Measurements from ENCODE around the gene KCND2. TPM values are rescaled to one million over a fixed set of nuclear protein-coding genes. Genes with fewer than 3 reads are reported as not detected.
"Not testable (repeated sequence)": the region's sequence is repeated elsewhere in the genome, so short reads cannot be mapped to it uniquely, and the experiment has no call there.

The KCND2 gene
- total RNA-seq, 1 experiment from 2014 or later: not detected

DNA sequence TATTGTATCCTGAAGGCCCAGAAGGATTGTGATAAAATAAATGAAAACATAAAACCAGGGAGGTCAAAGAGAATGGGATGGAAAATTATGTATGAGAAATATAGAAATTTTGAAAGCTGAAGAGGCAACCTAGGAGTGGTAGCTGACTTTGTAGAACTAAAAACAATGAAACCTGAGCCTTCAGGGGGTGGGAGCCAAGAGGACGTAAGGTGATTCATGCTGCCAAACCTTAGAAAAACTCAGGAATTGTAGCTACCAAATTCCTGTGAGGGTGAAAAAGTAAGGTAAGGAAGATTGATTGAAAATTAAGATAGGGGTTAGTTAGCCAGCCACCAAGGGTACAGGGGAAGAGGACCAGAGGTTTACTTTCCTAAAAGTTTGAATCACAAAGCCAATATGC, 213.2 kb downstream of the KCND2 start:
- peak; percentile 20 for DNase-seq (ENCODE audit: low read depth)

DNA sequence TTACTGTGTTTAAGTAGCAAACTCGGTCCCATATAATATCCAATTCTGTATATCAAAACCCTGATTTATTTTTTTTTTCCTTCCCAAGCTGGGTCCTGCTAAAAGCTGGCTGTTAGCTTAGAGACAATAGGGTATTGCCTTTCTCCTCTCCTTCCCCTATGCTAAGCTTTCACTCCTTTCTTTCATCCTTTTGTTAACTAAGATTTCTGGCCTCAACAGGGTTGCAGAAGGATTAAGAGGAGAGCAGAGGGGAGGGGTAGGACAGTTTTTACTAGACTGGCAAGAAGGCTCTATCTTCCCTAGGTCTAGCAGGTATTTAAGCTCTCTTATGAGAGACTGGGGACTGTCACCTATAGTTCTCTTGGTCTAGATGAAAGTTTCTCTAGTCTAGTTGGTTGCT, 229.2 kb downstream of the KCND2 start:
- no peak for DNase-seq (ENCODE audit: low read depth)

DNA sequence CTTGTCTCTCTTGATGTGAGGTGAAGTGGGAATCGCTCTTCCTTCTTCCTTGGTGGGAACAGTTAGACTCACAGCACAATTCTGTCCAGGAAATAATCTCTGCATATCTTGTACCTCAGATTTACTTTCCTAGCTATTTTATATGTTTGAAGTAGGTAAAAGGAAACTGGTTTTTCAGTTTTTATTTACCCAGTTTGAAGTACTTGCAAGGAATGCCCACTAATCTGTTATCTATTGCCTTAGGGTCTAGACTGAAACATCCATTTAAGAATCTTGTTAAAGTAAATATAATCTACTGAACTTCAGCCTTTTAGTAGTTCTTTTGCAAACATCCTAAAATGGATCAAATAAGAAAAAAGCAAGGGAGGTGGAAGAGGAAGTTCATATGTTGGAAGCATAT, 229.8 kb downstream of the KCND2 start:
- DNase-seq (ENCODE audit: low read depth): no peak

DNA sequence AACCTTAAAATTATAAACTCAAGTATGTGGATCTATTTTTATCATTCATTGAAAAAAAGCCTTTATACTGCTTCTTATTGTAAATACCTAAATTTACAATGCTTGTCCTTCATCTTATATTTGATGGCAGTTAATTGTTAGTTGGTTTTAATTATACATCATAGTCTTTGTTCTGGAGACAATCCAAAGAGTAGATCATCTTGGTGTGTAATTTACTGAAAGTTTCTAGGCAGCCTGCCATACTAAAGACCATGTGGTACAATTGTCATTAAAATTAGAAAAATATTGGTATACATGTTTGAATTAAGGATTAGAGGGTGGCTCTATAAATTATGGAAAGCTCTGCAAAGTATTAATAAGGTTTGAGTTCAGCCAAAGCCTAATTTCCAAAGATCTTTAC, 231.4 kb downstream of the KCND2 start:
- DNase-seq (ENCODE audit: low read depth): no peak

DNA sequence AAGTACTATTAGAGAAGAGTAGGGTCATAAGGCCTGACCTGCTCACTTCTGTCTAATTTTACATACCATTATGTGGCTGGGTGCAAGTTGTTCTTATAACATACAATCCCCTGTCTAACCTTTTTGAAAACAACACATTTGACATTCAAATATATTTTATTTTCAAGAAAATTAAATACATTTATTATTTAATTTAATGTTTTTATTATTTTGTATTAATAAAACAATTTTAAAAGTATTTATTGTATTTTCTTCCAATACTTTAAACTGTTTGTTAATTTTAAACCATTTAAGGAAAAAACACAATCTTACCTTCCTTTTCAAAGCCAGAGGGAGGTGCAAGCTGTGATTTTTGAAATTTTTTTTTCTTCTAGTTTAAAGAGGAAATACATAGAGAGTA, 232.8 kb downstream of the KCND2 start:
- DNase-seq (ENCODE audit: low read depth): no peak

DNA sequence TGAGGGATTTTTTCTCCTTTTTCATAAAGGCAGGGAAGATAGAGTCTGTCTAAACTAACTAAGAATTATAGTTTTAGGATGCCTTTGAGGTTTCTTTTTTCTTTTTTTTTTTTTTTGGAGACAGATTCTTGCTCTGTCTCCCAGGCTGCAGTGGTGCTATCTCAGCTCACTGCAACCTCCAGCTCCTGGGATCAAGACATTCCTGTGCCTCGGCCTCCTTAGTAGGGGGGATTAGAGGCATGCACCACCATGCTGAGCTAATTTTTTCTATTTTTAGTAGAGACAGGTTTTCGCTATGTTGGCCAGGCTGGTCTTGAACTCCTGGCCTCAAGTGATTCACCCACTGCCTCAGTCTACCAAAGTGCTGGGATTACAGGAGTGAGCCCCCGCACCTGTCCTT, 239.7 kb downstream of the KCND2 start:
- DNase-seq (ENCODE audit: low read depth): no peak

DNA sequence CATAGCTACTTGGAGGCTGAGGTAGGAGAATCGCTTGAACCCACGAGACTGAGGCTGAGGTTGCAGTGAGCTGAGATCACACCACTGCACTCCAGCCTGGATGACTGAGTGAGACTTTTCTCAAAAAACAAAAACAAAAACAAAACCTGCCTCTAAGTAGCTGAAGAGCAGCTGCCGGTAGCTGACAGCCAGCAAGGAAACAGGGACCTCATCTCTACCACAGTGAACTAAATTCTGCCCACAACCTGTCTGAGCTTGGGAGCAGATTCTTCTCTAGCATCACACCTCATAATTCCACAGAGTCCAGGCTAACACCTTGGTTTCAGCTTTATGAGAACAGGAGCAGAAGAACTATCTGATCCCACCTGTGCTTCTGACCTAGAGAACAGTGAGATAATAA, 246.2 kb downstream of the KCND2 start:
- no peak for DNase-seq (ENCODE audit: low read depth)

DNA sequence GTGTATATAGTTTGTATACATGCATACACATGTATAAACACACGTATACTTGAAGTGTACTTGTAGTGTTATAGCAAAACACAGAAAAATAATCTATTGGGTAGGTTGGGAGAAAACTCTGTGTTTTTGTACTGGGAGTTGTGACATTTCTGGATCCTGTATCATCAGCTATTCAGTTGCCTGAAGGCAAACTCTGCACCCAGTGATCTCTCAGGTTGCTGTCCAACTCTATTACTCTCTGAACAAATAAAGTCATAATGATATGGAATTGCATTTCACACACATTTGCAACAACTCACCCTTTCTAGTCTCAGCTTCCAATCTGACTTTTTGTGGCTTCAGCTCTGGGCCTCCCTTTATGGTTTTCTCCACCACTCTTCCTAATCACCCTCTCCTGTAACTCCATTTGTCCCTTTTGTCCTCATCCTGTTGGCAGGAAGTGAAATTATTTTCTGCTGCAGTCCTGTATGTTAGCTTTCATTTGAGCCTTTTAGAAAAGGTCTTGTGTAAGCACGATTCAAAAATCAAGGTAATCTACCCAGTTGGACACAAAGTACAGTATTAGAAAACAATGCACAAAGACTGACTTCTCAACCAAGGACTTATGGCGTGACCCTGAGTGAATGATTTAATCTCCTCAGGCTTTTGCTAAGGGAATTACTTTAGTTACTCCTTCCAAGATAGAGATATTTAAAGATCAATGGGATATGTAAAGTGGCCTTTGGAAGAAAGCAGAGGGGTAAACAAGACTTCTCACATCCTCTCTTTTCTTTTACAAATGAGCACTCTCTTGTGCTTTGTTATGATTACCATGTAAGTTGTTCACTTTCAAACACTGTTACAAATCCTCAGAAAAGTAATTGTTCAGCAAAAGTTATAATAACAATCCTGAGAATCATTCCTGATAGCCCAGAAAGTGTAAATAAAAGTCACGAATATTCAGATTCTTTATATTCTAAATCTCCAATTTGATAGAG, 249.1 kb downstream of the KCND2 start:
- DNase-seq (ENCODE audit: low read depth): no peak

DNA sequence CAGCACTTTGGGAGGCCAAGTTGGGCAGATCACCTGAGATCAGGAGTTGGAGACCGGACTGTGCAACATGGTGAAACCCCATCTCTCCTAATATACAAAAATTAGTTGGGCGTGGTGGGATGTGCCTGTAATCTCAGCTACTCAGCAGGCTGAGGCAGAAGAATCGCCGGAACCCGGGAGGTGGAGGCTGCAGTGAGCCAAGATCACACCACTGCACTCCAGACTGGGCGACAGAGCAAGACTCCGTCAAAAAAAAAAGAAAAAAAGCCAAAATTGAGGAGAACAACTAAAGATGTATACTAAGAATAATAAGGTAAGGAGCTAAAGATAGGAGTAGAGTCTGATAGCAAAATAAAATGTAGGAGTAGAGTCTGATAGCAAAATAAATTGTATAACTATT, 251.0 kb downstream of the KCND2 start:
- no peak for DNase-seq (ENCODE audit: low read depth)

DNA sequence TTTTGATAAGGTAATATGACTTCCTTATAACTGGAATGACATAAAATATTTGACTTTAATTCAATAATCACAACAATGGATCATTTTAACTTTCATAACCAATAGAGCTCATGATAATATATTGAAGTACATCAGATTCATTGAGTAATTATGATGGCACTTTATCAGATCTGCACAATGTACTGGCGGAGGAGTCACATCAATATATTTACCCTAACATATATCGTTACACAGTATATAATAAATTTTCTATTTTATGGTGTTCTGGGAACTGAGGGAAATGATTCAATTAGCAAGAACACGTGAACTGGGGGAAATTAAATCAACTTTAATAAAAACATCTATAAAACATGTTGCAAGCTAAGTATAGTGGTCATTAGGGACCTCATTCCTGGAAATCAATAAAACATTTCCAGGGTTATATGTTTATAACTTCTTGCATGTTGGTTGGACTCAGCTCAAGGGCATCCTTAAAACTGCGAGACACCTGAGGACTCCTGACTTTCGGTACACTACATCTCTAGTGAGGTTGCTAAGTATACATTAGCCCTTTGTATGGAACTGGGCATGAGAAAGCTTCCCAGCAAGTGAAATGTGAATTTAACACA, 254.0 kb downstream of the KCND2 start:
- DNase-seq (ENCODE audit: low read depth): no peak

DNA sequence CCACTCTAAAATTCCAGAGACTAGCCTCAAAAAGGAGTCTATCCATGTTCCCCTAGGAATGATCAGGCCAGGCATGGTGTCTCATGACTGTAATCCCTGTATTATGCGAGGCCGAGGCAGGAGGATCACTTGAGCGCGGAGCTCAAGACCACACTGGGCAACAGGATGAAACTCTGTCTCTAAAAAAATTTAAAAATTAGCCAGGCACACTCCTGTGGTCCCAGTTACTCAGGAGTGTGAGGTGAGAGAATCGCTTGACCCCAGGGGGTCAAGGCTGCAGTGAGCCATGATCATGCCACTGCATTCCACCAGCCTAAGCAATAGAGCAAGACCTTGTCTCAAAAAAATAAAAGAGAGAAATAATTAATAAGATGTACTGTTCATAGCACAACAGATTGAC, 256.8 kb downstream of the KCND2 start:
- no peak for DNase-seq (ENCODE audit: low read depth)

DNA sequence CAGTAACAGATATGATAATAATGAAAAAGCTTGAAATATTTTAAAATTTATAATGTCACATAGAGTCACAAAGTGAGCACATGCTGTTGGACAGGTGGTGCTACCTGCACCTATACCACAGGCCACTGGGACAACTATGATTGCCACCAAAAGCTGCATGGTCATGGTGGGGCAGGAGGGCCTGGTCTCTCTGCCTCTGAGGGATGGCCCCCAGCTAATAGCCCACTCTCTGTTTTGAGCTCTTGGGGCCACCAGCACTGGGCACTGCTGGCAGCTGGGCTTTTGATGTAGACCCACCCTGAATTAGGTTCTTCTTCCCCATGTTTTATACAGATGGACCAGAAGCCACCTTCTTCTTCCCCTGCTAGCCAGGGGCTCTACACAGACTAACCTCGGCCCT, 265.4 kb downstream of the KCND2 start:
- DNase-seq (ENCODE audit: low read depth): no peak

DNA sequence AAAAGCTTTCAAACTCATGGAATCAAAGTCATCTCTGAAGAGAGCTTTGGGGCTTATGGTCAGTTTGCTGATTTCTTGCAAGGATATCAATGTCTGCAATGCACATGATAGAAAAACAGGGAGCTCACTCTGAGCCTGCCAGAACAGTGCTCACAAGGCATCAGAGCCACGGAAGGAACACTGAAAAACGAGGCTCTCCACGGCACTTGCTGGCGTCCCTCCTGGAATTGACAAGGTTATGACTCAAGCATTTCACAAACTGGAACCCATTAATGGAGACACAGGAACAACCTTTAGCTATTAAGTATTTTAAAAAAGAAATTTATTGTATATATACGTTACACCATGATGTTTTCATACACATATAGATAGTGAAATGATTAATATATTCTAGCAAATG, 266.3 kb downstream of the KCND2 start:
- no peak for DNase-seq (ENCODE audit: low read depth)

DNA sequence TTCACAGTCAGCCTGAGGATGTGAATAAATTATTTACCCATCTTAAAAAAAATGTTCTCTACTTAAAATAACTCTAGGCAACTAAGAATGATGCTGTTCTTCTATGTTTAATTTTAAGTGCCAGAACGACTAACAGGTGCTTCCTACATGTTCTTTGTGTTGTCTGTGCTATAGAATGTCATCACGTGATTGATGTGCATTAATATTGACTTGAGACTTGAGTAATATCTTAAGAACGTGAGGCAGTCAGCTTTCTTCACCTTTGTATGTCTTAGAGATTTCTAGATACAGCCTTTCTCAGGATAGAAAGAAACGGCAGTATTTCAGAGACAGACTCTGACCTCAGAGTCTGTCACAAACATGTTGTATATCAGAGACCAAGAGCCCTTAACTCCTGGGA, 274.6 kb downstream of the KCND2 start:
- no peak for DNase-seq (ENCODE audit: low read depth)

DNA sequence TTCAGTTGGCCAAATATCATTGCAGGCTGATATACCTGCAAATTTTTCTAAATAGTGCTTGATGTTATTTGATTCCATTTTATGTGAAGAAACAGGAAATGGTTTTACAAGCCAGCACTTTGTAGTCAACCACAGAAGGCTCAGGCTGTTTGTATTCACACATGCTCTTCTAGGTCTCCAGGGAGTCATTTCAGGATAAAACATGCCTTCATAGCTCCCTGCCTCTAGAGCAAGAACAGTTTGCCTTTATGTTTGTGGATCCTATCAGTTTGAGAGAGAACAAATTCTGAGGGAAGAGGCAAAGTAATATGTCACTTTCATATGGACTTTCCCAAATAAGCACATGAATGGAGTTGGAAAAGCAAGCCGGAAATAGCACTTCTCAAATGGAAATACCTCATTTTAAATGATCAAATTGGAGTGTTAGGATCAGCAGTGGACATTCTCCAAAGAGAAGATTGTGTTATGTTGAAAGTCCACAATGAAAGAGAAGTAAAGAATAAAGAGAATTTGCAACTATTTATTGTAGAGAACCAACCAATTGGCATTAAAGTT, 277.6 kb downstream of the KCND2 start:
- DNase-seq (ENCODE audit: low read depth): peak; percentile 45

DNA sequence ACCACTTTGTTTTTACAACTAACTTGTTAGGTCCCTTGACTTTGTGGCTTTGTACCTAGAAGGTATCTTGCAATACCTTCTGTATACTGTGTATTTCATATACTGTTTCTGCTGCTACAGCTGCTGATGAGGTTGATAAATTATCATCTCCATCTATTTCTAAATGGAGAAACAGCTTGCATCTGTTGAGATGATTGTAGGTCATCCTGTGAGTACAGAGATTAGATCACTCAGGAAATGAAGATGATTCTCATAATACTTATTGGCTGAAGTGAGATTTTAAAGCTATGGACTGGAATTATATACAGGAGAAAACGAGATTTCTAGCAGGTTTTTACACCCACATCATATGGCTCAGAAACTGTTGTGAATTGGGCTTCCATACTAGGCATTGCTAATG, 280.5 kb downstream of the KCND2 start:
- DNase-seq (ENCODE audit: low read depth): no peak

DNA sequence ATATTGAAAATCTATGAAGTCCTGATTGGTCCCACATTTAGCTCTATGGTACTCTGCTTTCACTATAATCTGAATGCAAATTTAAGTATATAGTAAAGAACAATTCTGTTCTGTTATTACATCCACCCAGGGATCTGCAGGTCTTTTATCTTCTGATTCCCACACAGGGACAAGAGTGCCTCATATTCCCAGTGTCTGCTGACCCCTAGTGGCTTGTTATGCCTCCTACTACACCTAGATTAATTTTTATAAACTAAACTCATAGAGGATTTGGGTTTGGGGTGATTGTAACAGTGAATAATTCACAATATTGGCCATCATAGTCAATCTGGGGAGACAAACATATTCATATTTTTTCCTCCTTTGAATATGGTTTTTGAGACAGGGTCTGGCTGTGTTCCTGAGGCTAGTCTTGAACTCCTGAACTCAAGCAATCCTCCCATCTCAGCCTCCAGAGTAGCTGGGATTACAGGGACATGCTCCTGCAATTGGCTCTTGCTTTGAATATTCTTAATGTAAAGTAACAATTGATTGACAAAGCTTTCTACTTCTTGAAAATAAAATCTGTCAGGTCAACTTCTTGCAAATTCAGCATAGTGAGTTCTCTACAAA, 282.1 kb downstream of the KCND2 start:
- peak; percentile 70 for DNase-seq (ENCODE audit: low read depth)

DNA sequence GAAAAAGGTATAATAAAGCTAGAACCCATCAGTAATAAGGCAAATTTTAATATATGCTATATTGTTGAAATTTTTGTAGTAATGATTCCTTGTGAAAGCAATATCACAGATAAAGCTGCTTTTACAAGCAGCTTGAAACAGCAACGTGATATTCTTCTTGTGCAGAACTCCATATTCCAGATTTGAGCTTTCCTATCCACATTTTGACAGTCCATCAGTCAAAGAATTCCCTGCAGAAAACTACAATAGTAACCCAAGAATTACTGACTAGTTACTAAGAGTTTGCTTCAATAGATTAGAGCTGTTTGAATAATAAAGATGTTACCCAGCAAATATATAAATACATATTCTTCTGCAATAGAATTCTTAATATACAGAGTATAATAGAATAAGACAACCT, 291.2 kb downstream of the KCND2 start:
- DNase-seq (ENCODE audit: low read depth): no peak

DNA sequence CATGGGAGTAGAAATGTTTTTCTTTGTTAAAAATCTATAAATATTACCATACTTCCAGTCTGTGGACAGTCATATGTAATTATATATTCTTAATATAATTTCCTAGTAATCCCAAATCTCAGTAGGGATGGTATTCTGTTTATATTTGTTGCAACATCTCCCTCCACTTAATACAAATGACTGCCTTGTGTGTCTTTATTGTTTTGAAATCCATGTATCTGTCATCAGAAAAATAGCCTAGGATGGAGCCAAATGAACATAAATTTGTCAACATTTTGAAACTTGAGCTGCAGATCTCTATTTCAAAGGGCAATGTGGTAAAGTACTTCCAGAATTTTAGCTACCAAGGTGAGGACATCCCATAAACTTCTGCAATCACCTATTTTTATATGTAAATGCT, 294.2 kb downstream of the KCND2 start:
- no peak for DNase-seq (ENCODE audit: low read depth)

DNA sequence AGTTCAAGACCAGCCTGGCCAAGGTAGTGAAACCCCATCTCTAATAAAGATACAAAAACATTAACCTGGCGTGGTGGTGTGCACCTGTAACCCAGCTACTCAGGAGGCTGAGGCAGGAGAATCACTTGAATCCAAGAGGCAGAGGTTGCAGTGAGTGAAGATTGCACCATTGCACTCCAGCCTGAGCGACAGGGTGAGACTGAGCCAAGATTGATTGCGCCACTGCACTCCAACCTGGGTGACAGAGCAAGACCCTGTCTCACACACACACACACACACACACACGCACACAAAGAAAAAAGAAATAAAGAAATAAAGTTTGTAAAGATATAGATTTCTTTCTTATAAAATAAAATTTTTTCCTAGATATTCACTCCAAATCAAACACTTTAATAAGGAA, 305.7 kb downstream of the KCND2 start:
- not testable (repeated sequence) for DNase-seq (ENCODE audit: low read depth)

DNA sequence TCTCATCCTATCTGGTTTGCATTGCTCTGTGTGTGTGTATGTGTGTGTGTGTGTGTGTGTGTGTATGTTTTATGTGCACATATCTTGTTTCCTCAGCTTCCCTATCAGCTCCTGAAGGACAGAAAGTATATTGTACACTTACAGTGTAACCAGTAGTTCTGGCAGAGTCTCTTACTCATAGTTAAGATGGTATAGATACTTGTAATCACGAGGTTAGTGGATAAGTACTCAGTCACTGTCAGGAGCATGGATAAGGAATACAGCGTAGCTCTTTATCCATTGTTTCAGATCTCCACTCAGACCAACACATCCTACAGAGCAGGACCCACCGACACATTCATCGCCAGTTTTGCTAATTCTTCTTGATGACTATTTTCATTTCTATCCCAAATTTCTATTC, 309.9 kb downstream of the KCND2 start:
- no peak for DNase-seq (ENCODE audit: low read depth)

DNA sequence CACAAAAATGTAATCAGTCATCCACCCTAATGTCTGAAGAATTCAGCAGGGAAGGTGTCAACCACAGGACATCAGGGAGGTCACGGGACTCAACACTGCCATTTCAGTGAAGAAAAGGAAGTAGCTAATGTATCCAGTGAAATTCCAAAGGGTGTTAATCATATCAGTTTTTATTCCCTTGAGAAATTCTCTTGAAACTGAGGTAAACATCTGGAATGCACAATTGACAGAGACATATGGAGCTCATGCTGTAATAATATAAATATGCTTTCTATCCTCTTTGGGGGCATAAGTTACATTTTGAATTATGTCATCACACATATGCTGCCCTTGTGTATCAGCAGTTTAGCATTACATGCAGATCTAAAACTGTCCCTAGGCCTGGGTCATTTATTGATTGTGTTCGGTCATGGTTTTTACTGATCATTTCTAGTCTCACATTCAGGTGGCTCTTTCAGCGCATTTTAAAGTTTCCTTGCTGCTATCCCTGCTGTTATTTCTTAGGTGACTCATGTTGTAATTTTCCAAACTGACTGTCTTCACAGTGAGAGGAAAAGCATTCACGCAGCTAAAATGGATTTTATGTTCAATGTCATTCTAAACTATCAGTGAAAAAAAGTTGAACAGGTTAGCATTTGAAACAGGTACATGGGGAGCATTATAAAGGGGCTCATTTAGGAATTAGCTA, 311.1 kb downstream of the KCND2 start:
- DNase-seq (ENCODE audit: low read depth): peak; percentile 91

All from Daoy (cell line).